WTC11 (cell line): Measurements from ENCODE around the gene CFAP251. TPM values are rescaled to one million over a fixed set of nuclear protein-coding genes. Genes with fewer than 3 reads are reported as not detected.

ENCODE experiments used
- ATAC-seq: fragments of 200-7000 bp; cut with Tn5 transposase; 2 replicates; pipeline ENCODE4 v1.10.0; 2021; ENCODE audit warnings: mild to moderate bottlenecking, moderate library complexity
- CTCF ChIA-PET: fragments of 300-600 bp; sonication (Branson Sonifier 250); formaldehyde crosslinking; loops from one replicate; lab custom pipeline; 2021; ENCODE audit warnings: antibody characterized with exemption; lab: Charles Lee
- POLR2A ChIA-PET: fragments of 350-600 bp; sonication (Branson Sonifier 250); formaldehyde crosslinking; loops from one replicate; lab custom pipeline; 2021; ENCODE audit warnings: antibody characterized with exemption; lab: Charles Lee
- DNase-seq: peaks from one replicate; pipeline ENCODE4 v3.0.0; 2021; ENCODE audit warnings: low spot score
- H3K27ac Mint-ChIP-seq: 2 replicates; pipeline ENCODE4 v1.8.0; 2021; ENCODE audit warnings: mixed read lengths
- H3K27me3 Mint-ChIP-seq: 2 replicates; pipeline ENCODE4 v1.8.0; 2021; ENCODE audit warnings: low read depth, mild to moderate bottlenecking, moderate library complexity, mixed read lengths
- H3K36me3 Mint-ChIP-seq: 2 replicates; pipeline ENCODE4 v1.8.0; 2021; ENCODE audit warnings: mixed read lengths
- H3K4me1 Mint-ChIP-seq: 2 replicates; pipeline ENCODE4 v1.8.0; 2022; ENCODE audit warnings: mixed read lengths
- H3K4me3 Mint-ChIP-seq: 2 replicates; pipeline ENCODE4 v1.8.0; 2021; ENCODE audit warnings: mild to moderate bottlenecking, moderate library complexity, mixed read lengths
- H3K9me3 Mint-ChIP-seq: 2 replicates; pipeline ENCODE4 v1.8.0; 2021; ENCODE audit warnings: mixed read lengths
- AFF4 ChIP-seq: sonication (generic); formaldehyde crosslinking; IDR thresholded peaks from 2 replicates; pipeline ENCODE4 v1.8.1; 2023; ENCODE audit warnings: mild to moderate bottlenecking, missing genetic modification reagents, borderline replicate concordance
- ATF3 ChIP-seq: sonication (generic); formaldehyde crosslinking; conservative IDR thresholded peaks from 2 replicates; pipeline ENCODE4 v1.8.1; 2022; ENCODE audit warnings: mild to moderate bottlenecking, missing genetic modification reagents
- E2F4 ChIP-seq: sonication (generic); formaldehyde crosslinking; IDR thresholded peaks from 2 replicates; pipeline ENCODE4 v1.8.1; 2022; ENCODE audit warnings: low read depth, mild to moderate bottlenecking, moderate library complexity, missing genetic modification reagents, borderline replicate concordance
- ERG ChIP-seq: fragments of 250-450 bp; sonication (Bioruptor Pico); IDR thresholded peaks from 2 replicates; pipeline ENCODE4 v1.8.0; 2021; ENCODE audit warnings: mild to moderate bottlenecking
- FOXP4 ChIP-seq: sonication (generic); formaldehyde crosslinking; IDR thresholded peaks from 2 replicates; pipeline ENCODE4 v1.8.0; 2022; ENCODE audit warnings: mild to moderate bottlenecking, missing genetic modification reagents
- JAZF1 ChIP-seq: fragments of 250-450 bp; sonication (Bioruptor Pico); IDR thresholded peaks from 2 replicates; pipeline ENCODE4 v1.9.0; 2021; ENCODE audit warnings: moderate library complexity, mild to moderate bottlenecking, inconsistent platforms
- NFATC4 ChIP-seq: fragments of 250-450 bp; sonication (Bioruptor Pico); IDR thresholded peaks from 2 replicates; pipeline ENCODE4 v1.9.0; 2021; ENCODE audit warnings: mild to moderate bottlenecking
- NFE2L1 ChIP-seq: sonication (generic); formaldehyde crosslinking; IDR thresholded peaks from 2 replicates; pipeline ENCODE4 v1.8.1; 2023; ENCODE audit warnings: missing genetic modification reagents
- NR2C2 ChIP-seq: sonication (generic); formaldehyde crosslinking; IDR thresholded peaks from 2 replicates; pipeline ENCODE4 v1.8.0; 2022; ENCODE audit warnings: mild to moderate bottlenecking, missing genetic modification reagents
- PRRX2 ChIP-seq: fragments of 250-450 bp; sonication (Bioruptor Pico); IDR thresholded peaks from 2 replicates; pipeline ENCODE4 v1.8.0; 2021; ENCODE audit warnings: mild to moderate bottlenecking
- STAT6 ChIP-seq: sonication (generic); formaldehyde crosslinking; conservative IDR thresholded peaks from 2 replicates; pipeline ENCODE4 v1.8.1; 2023; ENCODE audit warnings: mild to moderate bottlenecking, low read depth, missing genetic modification reagents, moderate library complexity
- TCF7 ChIP-seq: sonication (generic); formaldehyde crosslinking; IDR thresholded peaks from 2 replicates; pipeline ENCODE4 v1.8.0; 2022; ENCODE audit warnings: mild to moderate bottlenecking, low read depth, missing genetic modification reagents, moderate library complexity
- TP53 ChIP-seq: sonication (generic); formaldehyde crosslinking; IDR thresholded peaks from 2 replicates; pipeline ENCODE4 v1.8.1; 2023; ENCODE audit warnings: mild to moderate bottlenecking, missing genetic modification reagents
- USF1 ChIP-seq: sonication (generic); formaldehyde crosslinking; IDR thresholded peaks from 2 replicates; pipeline ENCODE4 v1.8.0; 2022; ENCODE audit warnings: mild to moderate bottlenecking, missing genetic modification reagents
- USF2 ChIP-seq: sonication (generic); formaldehyde crosslinking; IDR thresholded peaks from 2 replicates; pipeline ENCODE4 v1.8.1; 2023; ENCODE audit warnings: mild to moderate bottlenecking, missing genetic modification reagents, moderate library complexity
- ZNF219 ChIP-seq: sonication (generic); formaldehyde crosslinking; IDR thresholded peaks from 2 replicates; pipeline ENCODE4 v1.8.0; 2023; ENCODE audit warnings: missing genetic modification reagents, mild to moderate bottlenecking, borderline replicate concordance
- ZNF263 ChIP-seq: sonication (generic); formaldehyde crosslinking; IDR thresholded peaks from 2 replicates; pipeline ENCODE4 v1.8.1; 2022; ENCODE audit warnings: low read depth, mild to moderate bottlenecking, moderate library complexity, missing genetic modification reagents
- ZNF423 ChIP-seq: fragments of 250-450 bp; sonication (Bioruptor Pico); IDR thresholded peaks from 2 replicates; pipeline ENCODE4 v2.1.2; 2022; ENCODE audit warnings: mild to moderate bottlenecking, moderate library complexity
- total RNA-seq: library from RNA; stranded (reverse); gene quantifications from 3 replicates; pipeline ENCODE4 v1.2.3, GENCODE V29; 2021

CFAP251 gene
- total RNA-seq, 1 experiment from 2014 or later = 3.1 TPM

GRCh38 chr12:121976950-121977349 lies 58.6 kb downstream of the CFAP251 start:
- ATAC-seq = no peak
- Mint-ChIP-seq H3K4me3 (no peak overlapping the region), H3K9me3 (peaks cover 20% of the 10 kb centered on the region), H3K27me3 (peaks cover 3% of the 10 kb centered on the region), H3K4me1 (peaks cover 8% of the 10 kb centered on the region), H3K27ac (no peak overlapping the region), H3K36me3 (peaks cover 22% of the 10 kb centered on the region)
- no peak for DNase-seq
- POLR2A ChIA-PET = no interaction called here
- CTCF ChIA-PET = no interaction called here
- TF ChIP-seq NFATC4 (CRISPR knock-in tag) = no peak
- no peak for TF ChIP-seq AFF4
- TF ChIP-seq ZNF219 (CRISPR knock-in tag) = no peak
- TF ChIP-seq NR2C2 (CRISPR knock-in tag) = no peak
- no peak for TF ChIP-seq TCF7 (CRISPR knock-in tag)
- TF ChIP-seq JAZF1 (CRISPR knock-in tag) = no peak
- no peak for TF ChIP-seq ERG (CRISPR knock-in tag)
- no peak for TF ChIP-seq ZNF423
- TF ChIP-seq ATF3 = no peak
- no peak for TF ChIP-seq NFE2L1 (CRISPR knock-in tag)
- no peak for TF ChIP-seq USF1
- no peak for TF ChIP-seq USF2 (CRISPR knock-in tag)
- TF ChIP-seq E2F4 (CRISPR knock-in tag) = no peak
- no peak for TF ChIP-seq FOXP4 (CRISPR knock-in tag)
- no peak for TF ChIP-seq TP53 (CRISPR knock-in tag)
- TF ChIP-seq ZNF263 (CRISPR knock-in tag) = no peak
- no peak for TF ChIP-seq PRRX2
- no peak for TF ChIP-seq STAT6 (CRISPR knock-in tag)
